Thyroid gland (tissue), 4 donors: ENCODE results near the gene MKNK2. TPM values are rescaled to one million over a fixed set of nuclear protein-coding genes. Genes with fewer than 3 reads are reported as not detected.

Source experiments
- DNase-seq, 2 donors: peaks; one replicate each; pipeline ENCODE4 v3.0.0-alpha.2; 2019
- H3K27ac ChIP-seq, 3 donors: fragments of 200-600 bp; sonication (generic); 1 replicate in 2 of 3; 2 replicates in 1 of 3; pipeline ENCODE4 v1.5.1; 2016 to 2019; ENCODE audit warnings: mild to moderate bottlenecking in 1 of 3, moderate library complexity in 1 of 3
- H3K27me3 ChIP-seq: fragments of 200-600 bp; sonication (generic); one replicate; pipeline ENCODE4 v1.5.1; 2019
- H3K36me3 ChIP-seq, 2 donors: fragments of 200-600 bp; sonication (generic); one replicate each; pipeline ENCODE4 v1.5.1; 2016 to 2019
- H3K4me1 ChIP-seq, 2 donors: fragments of 200-600 bp; sonication (generic); one replicate each; pipeline ENCODE4 v1.5.1; 2017 to 2019
- H3K4me3 ChIP-seq, 3 donors: fragments of 200-600 bp; sonication (generic); replicated peaks in 1 of 3; 1 replicate in 2 of 3; 2 replicates in 1 of 3; pipeline ENCODE4 v1.5.1; 2016; ENCODE audit warnings: mild to moderate bottlenecking in 1 of 3
- H3K9me3 ChIP-seq: fragments of 200-600 bp; sonication (generic); one replicate; pipeline ENCODE4 v1.5.1; 2017
- POLR2A ChIP-seq, 2 donors: fragments of 450-650 bp; IDR thresholded peaks; one replicate each; pipeline ENCODE4 v1.6.1; 2017; ENCODE audit warnings: antibody characterized with exemption in 2 of 2, mild to moderate bottlenecking in 2 of 2, moderate library complexity in 1 of 2
- WGBS, 2 donors: methylation state at CpG; one replicate each; pipeline ENCODE4 v1.1.5; 2017; 5-methylcytosine and 5-hydroxymethylcytosine counted together
- intact Hi-C: fragments of 100-400 bp; cut with DNase I; formaldehyde crosslinking; loops from one replicate; pipeline ENCODE4 v1.15.1; 2023
- total RNA-seq, 4 donors: library from RNA; depleted of rRNA; stranded (reverse); fragments of >200 nt; gene quantifications; one replicate each; pipeline ENCODE4 v1.2.3, GENCODE V29; 2016
- TF ChIP-seq, protein P1 (sequence below), 6 experiments: fragments of 200-600 bp in 3 of 6; fragments of 450-650 bp in 3 of 6; sonication (generic) in 3 of 6; IDR thresholded peaks; one replicate each; pipeline ENCODE4 v1.5.1; 2016 to 2019; ENCODE audit warnings: antibody characterized with exemption in 6 of 6, mild to moderate bottlenecking in 2 of 6, inconsistent platforms in 1 of 6, moderate library complexity in 1 of 6

Gene MKNK2
- total RNA-seq, 4 donors from 2014 or later, result 106 to 161 (median 123) TPM

DNA sequence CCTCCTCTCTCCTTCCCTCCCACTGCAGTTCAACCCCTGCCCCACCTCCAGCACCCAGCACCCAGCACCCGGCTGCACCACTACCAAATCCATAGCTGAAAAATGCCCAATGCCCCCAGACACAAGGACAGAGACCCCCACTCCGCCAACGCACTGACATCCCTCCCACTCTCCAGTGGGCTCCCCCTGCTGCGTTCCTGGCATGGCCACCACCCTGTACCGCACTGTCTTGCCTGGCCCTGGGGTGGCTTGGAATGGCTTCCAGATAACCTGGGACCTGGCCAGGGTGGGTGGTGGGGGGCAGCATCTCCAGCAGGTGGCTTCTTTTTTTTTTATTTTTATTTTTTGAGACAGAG is 5.8 kb upstream of the MKNK2 start:
- DNase-seq, result peak in 1 of 2 donors; percentile 5
- intact Hi-C loops, result no loop called here
- H3K36me3 ChIP-seq, result no peaks in the 10 kb centered on the region
- H3K27me3 ChIP-seq, result no peaks in the 10 kb centered on the region
- H3K27ac ChIP-seq, result peak overlapping the region; percentile 88 to 100 (median 96)
- no peaks in the 10 kb centered on the region for H3K9me3 ChIP-seq
- no peak overlapping the region for H3K4me3 ChIP-seq
- TF ChIP-seq, protein P1, sequence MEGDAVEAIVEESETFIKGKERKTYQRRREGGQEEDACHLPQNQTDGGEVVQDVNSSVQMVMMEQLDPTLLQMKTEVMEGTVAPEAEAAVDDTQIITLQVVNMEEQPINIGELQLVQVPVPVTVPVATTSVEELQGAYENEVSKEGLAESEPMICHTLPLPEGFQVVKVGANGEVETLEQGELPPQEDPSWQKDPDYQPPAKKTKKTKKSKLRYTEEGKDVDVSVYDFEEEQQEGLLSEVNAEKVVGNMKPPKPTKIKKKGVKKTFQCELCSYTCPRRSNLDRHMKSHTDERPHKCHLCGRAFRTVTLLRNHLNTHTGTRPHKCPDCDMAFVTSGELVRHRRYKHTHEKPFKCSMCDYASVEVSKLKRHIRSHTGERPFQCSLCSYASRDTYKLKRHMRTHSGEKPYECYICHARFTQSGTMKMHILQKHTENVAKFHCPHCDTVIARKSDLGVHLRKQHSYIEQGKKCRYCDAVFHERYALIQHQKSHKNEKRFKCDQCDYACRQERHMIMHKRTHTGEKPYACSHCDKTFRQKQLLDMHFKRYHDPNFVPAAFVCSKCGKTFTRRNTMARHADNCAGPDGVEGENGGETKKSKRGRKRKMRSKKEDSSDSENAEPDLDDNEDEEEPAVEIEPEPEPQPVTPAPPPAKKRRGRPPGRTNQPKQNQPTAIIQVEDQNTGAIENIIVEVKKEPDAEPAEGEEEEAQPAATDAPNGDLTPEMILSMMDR (IDR thresholded peaks at IDR 0.05), result no peak
- TF ChIP-seq POLR2A (IDR thresholded peaks at IDR 0.05), result no peak
- 54 to 71% methylated on average over 5 of the region's 5 CpGs for WGBS, 2 donors
- H3K4me1 ChIP-seq, result peaks cover 48 to 80% of the 10 kb centered on the region in 2 donors

- Histone ChIP-seq H3K4me1 (peaks cover 52 to 85% of the 10 kb centered on the region in 2 donors), H3K4me3 (no peak overlapping the region)
- 27 to 28% methylated on average over 10 to 14 of the region's 22 CpGs for WGBS, 2 donors
Measured at GRCh38 chr19:2055931-2056836, 5.1 kb upstream of the MKNK2 start.

GRCh38 chr19:2054763-2055162 is 3.7 kb upstream of the MKNK2 start:
- Histone ChIP-seq H3K4me1 (peaks cover 40 to 74% of the 10 kb centered on the region in 2 donors), H3K27me3 (no peaks in the 10 kb centered on the region), H3K36me3 (no peaks in the 10 kb centered on the region), H3K9me3 (no peaks in the 10 kb centered on the region), H3K4me3 (no peak overlapping the region), H3K27ac (peak overlapping the region in 2 of 3 donors; percentile 27 to 96)
- TF ChIP-seq POLR2A (IDR thresholded peaks at IDR 0.05), result no peak
- TF ChIP-seq, protein P1 (IDR thresholded peaks at IDR 0.05), result no peak
- DNase-seq, result no peak
- intact Hi-C loops, result no loop called here
- WGBS, 2 donors, result 76 to 77% methylated on average over 5 to 8 of the region's 8 CpGs

More at GRCh38 chr19:2055931-2056836, 5.1 kb upstream of the MKNK2 start:
- peak; percentile 41 to 43 for DNase-seq
- no peaks in the 10 kb centered on the region for H3K9me3 ChIP-seq
- H3K36me3 ChIP-seq, result no peaks in the 10 kb centered on the region
- TF ChIP-seq, protein P1 (IDR thresholded peaks at IDR 0.05), result no peak
- TF ChIP-seq POLR2A (IDR thresholded peaks at IDR 0.05), result peak in 1 of 2 donors; percentile 29
- intact Hi-C loops, result no loop called here
- H3K27ac ChIP-seq, result peak overlapping the region; percentile 88 to 100 (median 96)
- no peaks in the 10 kb centered on the region for H3K27me3 ChIP-seq

- Histone ChIP-seq H3K9me3 (no peaks in the 10 kb centered on the region), H3K4me3 (no peak overlapping the region), H3K36me3 (peaks cover 0 to 3% of the 10 kb centered on the region in 2 donors), H3K27ac (peak overlapping the region in 2 of 3 donors; percentile 12 to 96), H3K27me3 (no peaks in the 10 kb centered on the region), H3K4me1 (peaks cover 38 to 73% of the 10 kb centered on the region in 2 donors)
- 87 to 88% methylated on average over 23 to 24 of the region's 24 CpGs for WGBS, 2 donors
- intact Hi-C loops, result no loop called here
- no peak for TF ChIP-seq POLR2A (IDR thresholded peaks at IDR 0.05)
- TF ChIP-seq, protein P1 (IDR thresholded peaks at IDR 0.05), result no peak
- peak in 1 of 2 donors; percentile 51 for DNase-seq
Measured at GRCh38 chr19:2053601-2054389, 2.8 kb upstream of the MKNK2 start.
